ENCODE data around the gene CCDC144A. TPM values are rescaled to one million over a fixed set of nuclear protein-coding genes. Genes with fewer than 3 reads are reported as not detected.
A peak's percentile ranks its signal among the peaks of the same experiment; 100 is the strongest.

CCDC144A gene
- total RNA-seq, 1 donor from 2014 or later: 1.2 TPM

GRCh38 chr17:16652847-16653366 lies 37.1 kb upstream of the CCDC144A start:
- Histone ChIP-seq H3K4me1 (ENCODE audit: insufficient read depth, low read length) (peaks cover 5% of the 10 kb centered on the region), H3K9ac (ENCODE audit: low read length) (peak overlapping the region; percentile 89), H3K4me2 (ENCODE audit: low read length) (peak overlapping the region; percentile 94), H3K79me2 (ENCODE audit: insufficient read depth, low read length) (peaks cover 8% of the 10 kb centered on the region), H3K36me3 (ENCODE audit: insufficient read depth, low read length) (no peaks in the 10 kb centered on the region), H3K4me3 (ENCODE audit: insufficient read depth, low read depth, low read length) (peak overlapping the region; percentile 81), H3K27me3 (ENCODE audit: insufficient read depth, low read length) (peaks cover 3% of the 10 kb centered on the region), H3K27ac (ENCODE audit: low read depth, low read length) (peak overlapping the region; percentile 80), H2AFZ (ENCODE audit: low read depth, low read length) (peak overlapping the region; percentile 95), H3K9me3 (ENCODE audit: insufficient read depth, low read depth, low read length) (no peaks in the 10 kb centered on the region), H4K20me1 (ENCODE audit: insufficient read depth, low read length) (no peaks in the 10 kb centered on the region)
- peaks cover 6% of the 10 kb centered on the region for H3K36me3 Mint-ChIP-seq (ENCODE audit: low read depth, unreplicated experiment)
- H3K9me3 Mint-ChIP-seq (ENCODE audit: unreplicated experiment): peaks cover 4% of the 10 kb centered on the region
- no peaks in the 10 kb centered on the region for H3K27me3 Mint-ChIP-seq (ENCODE audit: low read depth, unreplicated experiment)
- H3K4me1 Mint-ChIP-seq (ENCODE audit: low read depth, unreplicated experiment): peaks cover 11% of the 10 kb centered on the region
- DNase-seq (ENCODE audit: low read depth) (no peak), FAIRE-seq (no peak)
- H3K27ac Mint-ChIP-seq (ENCODE audit: unreplicated experiment): no peak overlapping the region
- TF ChIP-seq EZH2 (IDR thresholded peaks at IDR 0.05; ENCODE audit: insufficient read depth, low read length) (no peak), CTCF (IDR thresholded peaks at IDR 0.05; ENCODE audit: insufficient read depth, low read depth, low read length) (no peak)
- H3K4me3 Mint-ChIP-seq (ENCODE audit: unreplicated experiment): peak overlapping the region; percentile 83

GRCh38 chr17:16653367-16654041 lies 36.5 kb upstream of the CCDC144A start, which contains the start of gene ZNF624:
TSS of gene ZNF624 (minus strand) at chr17:16653850.
- Histone ChIP-seq H3K27me3 (ENCODE audit: insufficient read depth, low read length) (peaks cover 3% of the 10 kb centered on the region), H3K4me2 (ENCODE audit: low read length) (peak within 1 kb of the TSS; percentile 94), H3K36me3 (ENCODE audit: insufficient read depth, low read length) (no peaks in the 10 kb centered on the region), H3K9ac (ENCODE audit: low read length) (peak within 1 kb of the TSS; percentile 89), H2AFZ (ENCODE audit: low read depth, low read length) (peak within 1 kb of the TSS; percentile 95), H3K27ac (ENCODE audit: low read depth, low read length) (peak within 1 kb of the TSS; percentile 80), H4K20me1 (ENCODE audit: insufficient read depth, low read length) (no peaks in the 10 kb centered on the region), H3K4me1 (ENCODE audit: insufficient read depth, low read length) (peaks cover 5% of the 10 kb centered on the region), H3K79me2 (ENCODE audit: insufficient read depth, low read length) (peaks cover 8% of the 10 kb centered on the region), H3K9me3 (ENCODE audit: insufficient read depth, low read depth, low read length) (no peaks in the 10 kb centered on the region), H3K4me3 (ENCODE audit: insufficient read depth, low read depth, low read length) (peak within 1 kb of the TSS; percentile 81)
- DNase-seq (ENCODE audit: low read depth) (peak; percentile 77), FAIRE-seq (no peak)
- Mint-ChIP-seq H3K4me3 (ENCODE audit: unreplicated experiment) (peak within 1 kb of the TSS; percentile 83), H3K9me3 (ENCODE audit: unreplicated experiment) (peaks cover 5% of the 10 kb centered on the region), H3K27ac (ENCODE audit: unreplicated experiment) (no peak within 1 kb of the TSS), H3K4me1 (ENCODE audit: low read depth, unreplicated experiment) (peaks cover 11% of the 10 kb centered on the region), H3K36me3 (ENCODE audit: low read depth, unreplicated experiment) (peaks cover 2% of the 10 kb centered on the region), H3K27me3 (ENCODE audit: low read depth, unreplicated experiment) (no peaks in the 10 kb centered on the region)
- no peak for TF ChIP-seq CTCF (IDR thresholded peaks at IDR 0.05; ENCODE audit: insufficient read depth, low read depth, low read length)
- no peak for TF ChIP-seq EZH2 (IDR thresholded peaks at IDR 0.05; ENCODE audit: insufficient read depth, low read length)

GRCh38 chr17:16661217-16661616 lies 28.8 kb upstream of the CCDC144A start:
- H3K9ac ChIP-seq (ENCODE audit: low read length): no peak overlapping the region
- no peak overlapping the region for H3K4me2 ChIP-seq (ENCODE audit: low read length)
- no peaks in the 10 kb centered on the region for H3K79me2 ChIP-seq (ENCODE audit: insufficient read depth, low read length)
- no peak overlapping the region for H3K27ac ChIP-seq (ENCODE audit: low read depth, low read length)
- no peaks in the 10 kb centered on the region for H4K20me1 ChIP-seq (ENCODE audit: insufficient read depth, low read length)
- TF ChIP-seq EZH2 (IDR thresholded peaks at IDR 0.05; ENCODE audit: insufficient read depth, low read length) (no peak), CTCF (IDR thresholded peaks at IDR 0.05; ENCODE audit: insufficient read depth, low read depth, low read length) (no peak)
- H3K27ac Mint-ChIP-seq (ENCODE audit: unreplicated experiment): no peak overlapping the region
- no peak overlapping the region for H2AFZ ChIP-seq (ENCODE audit: low read depth, low read length)
- no peaks in the 10 kb centered on the region for H3K36me3 ChIP-seq (ENCODE audit: insufficient read depth, low read length)
- H3K4me1 ChIP-seq (ENCODE audit: insufficient read depth, low read length): no peaks in the 10 kb centered on the region
- no peaks in the 10 kb centered on the region for H3K9me3 ChIP-seq (ENCODE audit: insufficient read depth, low read depth, low read length)
- no peaks in the 10 kb centered on the region for H3K4me1 Mint-ChIP-seq (ENCODE audit: low read depth, unreplicated experiment)
- no peak overlapping the region for H3K4me3 ChIP-seq (ENCODE audit: insufficient read depth, low read depth, low read length)
- peaks cover 9% of the 10 kb centered on the region for H3K9me3 Mint-ChIP-seq (ENCODE audit: unreplicated experiment)
- FAIRE-seq (no peak), DNase-seq (ENCODE audit: low read depth) (no peak)
- H3K4me3 Mint-ChIP-seq (ENCODE audit: unreplicated experiment): no peak overlapping the region
- peaks cover 3% of the 10 kb centered on the region for H3K27me3 ChIP-seq (ENCODE audit: insufficient read depth, low read length)
- H3K36me3 Mint-ChIP-seq (ENCODE audit: low read depth, unreplicated experiment): no peaks in the 10 kb centered on the region
- H3K27me3 Mint-ChIP-seq (ENCODE audit: low read depth, unreplicated experiment): peaks cover 14% of the 10 kb centered on the region

Data from astrocyte (in vitro differentiated cells and primary cell).